Inflammatory macrophage treated with lipopolysaccharide for 1 hour (primary cell): ENCODE data around the gene LPCAT3.
A peak's percentile ranks its signal among the peaks of the same experiment; 100 is the strongest.

Experiments used
- DNase-seq, 2 donors: peaks; one replicate each; pipeline ENCODE4 v3.0.0-alpha.2; 2020 to 2022

Gene LPCAT3

GRCh38 chr12:6962285-6963015 lies 55.8 kb downstream of the LPCAT3 start:
- DNase-seq, result no peak

- DNase-seq, result peak in 1 of 2 donors; percentile 48
Observed at GRCh38 chr12:6961695-6962284, 56.5 kb downstream of the LPCAT3 start.

- peak; percentile 92 to 95 for DNase-seq
Observed at GRCh38 chr12:6961278-6961694, 57.0 kb downstream of the LPCAT3 start.

GRCh38 chr12:6960593-6961277 lies 57.5 kb downstream of the LPCAT3 start:
- DNase-seq, result no peak

GRCh38 chr12:6959805-6960592 lies 58.3 kb downstream of the LPCAT3 start:
- DNase-seq, result no peak

GRCh38 chr12:6959058-6959804 lies 59.0 kb downstream of the LPCAT3 start:
- peak; percentile 78 to 85 for DNase-seq

- no peak for DNase-seq
Observed at GRCh38 chr12:6958609-6959057, 59.6 kb downstream of the LPCAT3 start.

GRCh38 chr12:6957741-6958608 lies 60.3 kb downstream of the LPCAT3 start:
- no peak for DNase-seq

- DNase-seq, result no peak
Observed at GRCh38 chr12:6957151-6957701, 61.0 kb downstream of the LPCAT3 start.

GRCh38 chr12:6956021-6956727 lies 62.1 kb downstream of the LPCAT3 start:
- no peak for DNase-seq

- DNase-seq, result no peak
Observed at GRCh38 chr12:6955108-6956020, 62.9 kb downstream of the LPCAT3 start.

- no peak for DNase-seq
Observed at GRCh38 chr12:6954316-6955107, 63.8 kb downstream of the LPCAT3 start.

- peak; percentile 94 to 96 for DNase-seq
Observed at GRCh38 chr12:6953442-6954315, 64.6 kb downstream of the LPCAT3 start.

- DNase-seq, result no peak
Observed at GRCh38 chr12:6952863-6953441, 65.3 kb downstream of the LPCAT3 start.

- DNase-seq, result no peak
Observed at GRCh38 chr12:6952121-6952862, 66.0 kb downstream of the LPCAT3 start.

GRCh38 chr12:6951551-6952120 lies 66.6 kb downstream of the LPCAT3 start:
- no peak for DNase-seq
